B cell (primary cell): ENCODE results near the gene RALGAPB. TPM values are rescaled to one million over a fixed set of nuclear protein-coding genes. Genes with fewer than 3 reads are reported as not detected.

ENCODE experiments used
- ATAC-seq: fragments of 200-7000 bp; cut with Tn5 transposase; one replicate; pipeline ENCODE4 v1.10.0; 2021; ENCODE audit warnings: low read depth, mild to moderate bottlenecking, moderate number of reproducible peaks, moderate library complexity
- CTCF ChIA-PET: fragments of 350-600 bp; sonication (Branson Sonifier 250); formaldehyde crosslinking; loops from one replicate; lab custom pipeline; 2021; ENCODE audit warnings: antibody characterized with exemption, inconsistent platforms; lab: Charles Lee
- POLR2A ChIA-PET: fragments of 350-600 bp; sonication (Branson Sonifier 250); formaldehyde crosslinking; loops from one replicate; lab custom pipeline; 2021; ENCODE audit warnings: antibody characterized with exemption; lab: Charles Lee
- DNase-seq: peaks from one replicate; pipeline ENCODE4 v3.0.0; 2013
- H2AFZ ChIP-seq: 2 replicates; pipeline ENCODE4 v1.6.1; 2012; ENCODE audit warnings: mild to moderate bottlenecking, low read depth, low read length; ENCODE audit not compliant: insufficient read depth, poor library complexity, severe bottlenecking
- H3K27ac ChIP-seq, 2 donors: 1 replicate in 1 of 2; 2 replicates in 1 of 2; pipeline ENCODE4 v1.5.1; 2012 to 2013; ENCODE audit warnings: low read length in 2 of 2, mild to moderate bottlenecking in 2 of 2, moderate library complexity in 1 of 2
- H3K27me3 ChIP-seq, 4 experiments: fragments of 200-600 bp in 1 of 4; sonication (generic) in 1 of 4; replicated peaks in 1 of 4; 1 replicate in 2 of 4; 2 replicates in 2 of 4; pipeline versions ENCODE4 v1.6.1 to v1.7.0; 2013 to 2016; ENCODE audit warnings: low read length in 3 of 4, mild to moderate bottlenecking in 2 of 4, mixed read lengths in 1 of 4, moderate library complexity in 1 of 4; ENCODE audit not compliant: insufficient read depth in 4 of 4, control insufficient read depth in 3 of 4; ENCODE audit errors: control extremely low read depth in 1 of 4
- H3K36me3 ChIP-seq, 2 experiments: replicated peaks in 1 of 2; 1 replicate in 1 of 2; 2 replicates in 1 of 2; pipeline versions ENCODE4 v1.6.1 to v1.7.1; 2013; ENCODE audit warnings: low read length in 1 of 2; ENCODE audit not compliant: insufficient read depth in 2 of 2, control insufficient read depth in 1 of 2; ENCODE audit errors: control extremely low read depth in 1 of 2, extremely low read depth in 1 of 2
- H3K4me1 ChIP-seq, 2 donors: fragments of 200-600 bp in 1 of 2; sonication (generic) in 1 of 2; 1 replicate in 1 of 2; 2 replicates in 1 of 2; pipeline versions ENCODE4 v1.5.1 to v1.6.1; 2013 to 2017; ENCODE audit warnings: low read length in 2 of 2; ENCODE audit not compliant: control insufficient read depth in 2 of 2, insufficient read depth in 2 of 2
- H3K4me2 ChIP-seq: replicated peaks from 2 replicates; pipeline ENCODE3; 2012; ENCODE audit warnings: mild to moderate bottlenecking, low read depth, low read length; ENCODE audit not compliant: poor library complexity, severe bottlenecking
- H3K4me3 ChIP-seq, 5 experiments: fragments of 200-600 bp in 1 of 5; sonication (generic) in 1 of 5; 1 replicate in 3 of 5; 2 replicates in 2 of 5; pipeline versions ENCODE4 v1.5.1 to v1.7.0; 2011 to 2016; ENCODE audit warnings: low read length in 4 of 5, mild to moderate bottlenecking in 4 of 5, low read depth in 2 of 5, control low read depth in 1 of 5, moderate library complexity in 1 of 5; ENCODE audit not compliant: insufficient read depth in 1 of 5; ENCODE audit errors: control extremely low read depth in 1 of 5, extremely low read depth in 1 of 5
- H3K79me2 ChIP-seq: fragments of 200-600 bp; sonication (generic); one replicate; pipeline ENCODE4 v1.6.0; 2016; ENCODE audit warnings: low read length; ENCODE audit not compliant: control insufficient read depth, insufficient read depth
- H3K9ac ChIP-seq: fragments of 200-600 bp; sonication (generic); 2 replicates; pipeline ENCODE4 v1.6.1; 2017; ENCODE audit warnings: mild to moderate bottlenecking, low read length, moderate library complexity
- H3K9me3 ChIP-seq, 3 donors: one replicate each; pipeline versions ENCODE4 v1.6.1 to v1.7.1; 2013; ENCODE audit warnings: low read length in 2 of 3; ENCODE audit not compliant: control insufficient read depth in 2 of 3, insufficient read depth in 1 of 3; ENCODE audit errors: control extremely low read depth in 1 of 3
- H4K20me1 ChIP-seq: 2 replicates; pipeline ENCODE4 v1.6.0; 2012; ENCODE audit warnings: mild to moderate bottlenecking, low read length; ENCODE audit not compliant: insufficient read depth, control insufficient read depth, poor library complexity, severe bottlenecking
- H3K27ac Mint-ChIP-seq: one replicate; pipeline ENCODE4 v1.8.0; 2021; ENCODE audit warnings: mixed read lengths
- H3K27me3 Mint-ChIP-seq: one replicate; pipeline ENCODE4 v1.8.0; 2021; ENCODE audit warnings: mixed read lengths
- H3K4me1 Mint-ChIP-seq: one replicate; pipeline ENCODE4 v1.8.0; 2021; ENCODE audit warnings: mixed read lengths
- H3K4me3 Mint-ChIP-seq: one replicate; pipeline ENCODE4 v1.8.0; 2021; ENCODE audit warnings: mixed read lengths
- H3K9me3 Mint-ChIP-seq: one replicate; pipeline ENCODE4 v1.8.0; 2022; ENCODE audit warnings: mixed read lengths; ENCODE audit not compliant: insufficient read depth
- CTCF ChIP-seq: fragments of 200-600 bp; IDR thresholded peaks from one replicate; pipeline ENCODE4 v1.8.0; 2022; ENCODE audit warnings: antibody characterized with exemption, mild to moderate bottlenecking
- EZH2 ChIP-seq: IDR thresholded peaks from 2 replicates; pipeline ENCODE4 v1.6.1; 2012; ENCODE audit warnings: borderline replicate concordance, low read depth, mild to moderate bottlenecking, moderate library complexity, low read length; ENCODE audit not compliant: insufficient read depth, poor library complexity, severe bottlenecking
- WGBS: methylation state at CpG from one replicate; pipeline ENCODE4 v1.1.5; 2013; ENCODE audit warnings: missing lambda C conversion rate; ENCODE audit not compliant: insufficient coverage; 5-methylcytosine and 5-hydroxymethylcytosine counted together
- intact Hi-C: fragments of 100-400 bp; cut with micrococcal nuclease; formaldehyde crosslinking; loops from one replicate; pipeline ENCODE4 v1.10.0; 2022
- polyA plus RNA-seq: library from polyadenylated mRNA; depleted of rRNA; stranded (reverse); fragments of >200 nt; gene quantifications from 2 replicates; pipeline ENCODE4 v1.2.3, GENCODE V29; 2012
- total RNA-seq, 2 donors: library from RNA; stranded (reverse); fragments of 120-200 nt in 1 of 2; gene quantifications; 1 replicate in 1 of 2; 2 replicates in 1 of 2; pipeline versions ENCODE4 v1.2.3 to v1.2.4, GENCODE V29; 2013 to 2022

The RALGAPB gene
- total and polyA plus RNA-seq, 2 donors (not counting 1 experiment from before 2014, with no cell fraction given): 15.0 to 58.3 TPM

GRCh38 chr20:38499366-38499765, 26.7 kb downstream of the RALGAPB start:
- Mint-ChIP-seq H3K4me1 (no peaks in the 10 kb centered on the region), H3K9me3 (peaks cover under 1% of the 10 kb centered on the region), H3K27ac (no peak overlapping the region), H3K27me3 (no peaks in the 10 kb centered on the region), H3K4me3 (no peak overlapping the region)
- no peaks in the 10 kb centered on the region for H3K4me1 ChIP-seq
- intact Hi-C loops: no loop called here
- no peak overlapping the region for H2AFZ ChIP-seq
- no peaks in the 10 kb centered on the region for H3K27me3 ChIP-seq
- ChIA-PET POLR2A (no interaction called here), CTCF (no interaction called here)
- H3K36me3 ChIP-seq: peaks cover 29 to 74% of the 10 kb centered on the region in 2 experiments
- no peak overlapping the region for H3K27ac ChIP-seq
- no peaks in the 10 kb centered on the region for H3K79me2 ChIP-seq
- H3K4me3 ChIP-seq: no peak overlapping the region
- no peak overlapping the region for H3K4me2 ChIP-seq
- WGBS: no CpG with 5 or more reads among the region's 1 CpG
- no peak for DNase-seq
- H3K9ac ChIP-seq: no peak overlapping the region
- no peak for TF ChIP-seq EZH2
- H4K20me1 ChIP-seq: no peaks in the 10 kb centered on the region
- no peaks in the 10 kb centered on the region for H3K9me3 ChIP-seq
- ATAC-seq: no peak

- no peak for ATAC-seq
- Mint-ChIP-seq H3K27me3 (no peaks in the 10 kb centered on the region), H3K4me1 (no peaks in the 10 kb centered on the region), H3K27ac (no peak overlapping the region), H3K4me3 (no peak overlapping the region), H3K9me3 (peaks cover 5% of the 10 kb centered on the region)
- Histone ChIP-seq H3K4me1 (no peaks in the 10 kb centered on the region), H3K79me2 (no peaks in the 10 kb centered on the region), H3K4me3 (no peak overlapping the region), H3K9ac (no peak overlapping the region), H3K9me3 (no peaks in the 10 kb centered on the region), H3K36me3 (peaks cover 21 to 50% of the 10 kb centered on the region in 2 experiments), H2AFZ (no peak overlapping the region), H3K27ac (no peak overlapping the region), H3K4me2 (no peak overlapping the region), H4K20me1 (peaks cover 3% of the 10 kb centered on the region), H3K27me3 (no peaks in the 10 kb centered on the region)
- intact Hi-C loops: no loop called here
- POLR2A ChIA-PET: no interaction called here
- WGBS: no CpG with 5 or more reads among the region's 2 CpGs
- no peak for TF ChIP-seq EZH2
- no peak for TF ChIP-seq CTCF
- CTCF ChIA-PET: no interaction called here
- no peak for DNase-seq
These were observed 29.3 kb downstream of the RALGAPB start for GRCh38 chr20:38501858-38502436.
